Testis (tissue), 3 donors: ENCODE measurements around the gene GALNT17. TPM values are rescaled to one million over a fixed set of nuclear protein-coding genes. Genes with fewer than 3 reads are reported as not detected.
A peak's percentile ranks its signal among the peaks of the same experiment; 100 is the strongest.

Source experiments
- DNase-seq: peaks from one replicate; pipeline ENCODE4 v3.0.0-alpha.2; 2019
- H3K27ac ChIP-seq, 2 donors: fragments of 200-600 bp; sonication (generic); one replicate each; pipeline ENCODE4 v1.5.1; 2019
- H3K27me3 ChIP-seq: fragments of 200-600 bp; sonication (generic); one replicate; pipeline ENCODE4 v1.5.1; 2019
- H3K36me3 ChIP-seq: fragments of 200-600 bp; sonication (generic); one replicate; pipeline ENCODE4 v1.5.1; 2017; ENCODE audit warnings: low read depth; ENCODE audit errors: missing control alignments
- H3K4me1 ChIP-seq: fragments of 200-600 bp; sonication (generic); one replicate; pipeline ENCODE4 v1.5.1; 2019
- H3K4me3 ChIP-seq, 2 donors: fragments of 200-600 bp; sonication (generic); one replicate each; pipeline ENCODE4 v1.5.1; 2017 to 2019
- H3K9me3 ChIP-seq: fragments of 200-600 bp; sonication (generic); one replicate; pipeline ENCODE4 v1.5.1; 2017
- CTCF ChIP-seq, 3 experiments: fragments of 450-650 bp in 2 of 3; fragments of 200-600 bp in 1 of 3; sonication (generic) in 1 of 3; IDR thresholded peaks; one replicate each; pipeline ENCODE4 v1.5.1; 2016 to 2019; ENCODE audit warnings: antibody characterized with exemption in 3 of 3, mild to moderate bottlenecking in 2 of 3, moderate library complexity in 1 of 3
- POLR2A ChIP-seq: fragments of 450-650 bp; IDR thresholded peaks from one replicate; pipeline ENCODE4 v1.6.1; 2017; ENCODE audit warnings: antibody characterized with exemption, mild to moderate bottlenecking, moderate library complexity
- WGBS, 2 donors: methylation state at CpG; one replicate each; pipeline ENCODE4 v1.1.5; 2018; 5-methylcytosine and 5-hydroxymethylcytosine counted together
- intact Hi-C: fragments of 100-400 bp; cut with DNase I; formaldehyde crosslinking; loops from one replicate; pipeline ENCODE4 v1.15.1; 2023; ENCODE audit warnings: low total_unique reads
- polyA plus RNA-seq: library from polyadenylated mRNA; stranded (reverse); fragments of 350-450 nt; fragmentation: Illumina TruSeq; extraction: RNeasy Lipid Tissue Mini Kit (QIAGEN cat#74804); gene quantifications from one replicate; pipeline ENCODE4 v1.2.3, GENCODE V29; 2014; ENCODE audit warnings: low read depth, low replicate concordance; ENCODE audit not compliant: insufficient read depth
- total RNA-seq, 2 donors: library from RNA; depleted of rRNA; stranded (reverse); fragments of >200 nt; gene quantifications; one replicate each; pipeline ENCODE4 v1.2.3, GENCODE V29; 2016

GALNT17 gene
- total and polyA plus RNA-seq, 3 donors from 2014 or later = 10.9 to 39.1 (median 29.4) TPM

- DNase-seq = peak; percentile 82
- H3K4me3 ChIP-seq = no peak overlapping the region
- intact Hi-C loops = no loop called here
- 33 to 38% methylated on average over 14 to 16 of the region's 16 CpGs for WGBS, 2 donors
- no peaks in the 10 kb centered on the region for H3K36me3 ChIP-seq
- peaks cover 49% of the 10 kb centered on the region for H3K4me1 ChIP-seq
- peak overlapping the region; percentile 77 to 80 for H3K27ac ChIP-seq
- H3K27me3 ChIP-seq = no peaks in the 10 kb centered on the region
- TF ChIP-seq CTCF (IDR thresholded peaks at IDR 0.05) = no peak
- TF ChIP-seq POLR2A = no peak
- no peaks in the 10 kb centered on the region for H3K9me3 ChIP-seq
These were observed 104.5 kb downstream of the GALNT17 start for GRCh38 chr7:71236230-71237105.

- Histone ChIP-seq H3K9me3 (no peaks in the 10 kb centered on the region), H3K27me3 (no peaks in the 10 kb centered on the region), H3K27ac (peak overlapping the region; percentile 77 to 80), H3K36me3 (no peaks in the 10 kb centered on the region), H3K4me1 (peaks cover 49% of the 10 kb centered on the region), H3K4me3 (no peak overlapping the region)
- WGBS, 2 donors = 45 to 56% methylated on average over 2 of the region's 2 CpGs
- intact Hi-C loops = no loop called here
- peak; percentile 84 for DNase-seq
- no peak for TF ChIP-seq POLR2A
- no peak for TF ChIP-seq CTCF (IDR thresholded peaks at IDR 0.05)
These were observed 106.0 kb downstream of the GALNT17 start for GRCh38 chr7:71237945-71238344.

- Histone ChIP-seq H3K4me3 (no peak overlapping the region), H3K4me1 (peaks cover 49% of the 10 kb centered on the region), H3K27me3 (no peaks in the 10 kb centered on the region), H3K36me3 (no peaks in the 10 kb centered on the region), H3K27ac (peak overlapping the region; percentile 77 to 80), H3K9me3 (no peaks in the 10 kb centered on the region)
- no peak for DNase-seq
- 77 to 90% methylated on average over 6 to 7 of the region's 7 CpGs for WGBS, 2 donors
- intact Hi-C loops = no loop called here
- TF ChIP-seq POLR2A (no peak), CTCF (IDR thresholded peaks at IDR 0.05) (no peak)
These were observed 106.8 kb downstream of the GALNT17 start for GRCh38 chr7:71238581-71239295.

GRCh38 chr7:71239586-71240268, 107.8 kb downstream of the GALNT17 start:
- Histone ChIP-seq H3K27ac (peak overlapping the region; percentile 77 to 80), H3K27me3 (no peaks in the 10 kb centered on the region), H3K4me1 (peaks cover 49% of the 10 kb centered on the region), H3K9me3 (no peaks in the 10 kb centered on the region), H3K4me3 (no peak overlapping the region), H3K36me3 (no peaks in the 10 kb centered on the region)
- peak; percentile 35 for DNase-seq
- 42 to 57% methylated on average over 8 of the region's 8 CpGs for WGBS, 2 donors
- TF ChIP-seq CTCF (IDR thresholded peaks at IDR 0.05) (no peak), POLR2A (no peak)
- intact Hi-C loops = no loop called here
